HepG2 (cell line): Measurements from ENCODE around the gene MIGA2. TPM values are rescaled to one million over a fixed set of nuclear protein-coding genes. Genes with fewer than 3 reads are reported as not detected.

Experiments used
- FLYWCH1 ChIP-seq: sonication (generic); formaldehyde crosslinking; IDR thresholded peaks from 2 replicates; pipeline ENCODE4 v1.8.1; 2023; ENCODE audit warnings: mild to moderate bottlenecking, missing genetic modification reagents
- FUBP1 ChIP-seq: sonication (generic); formaldehyde crosslinking; IDR thresholded peaks from 2 replicates; pipeline ENCODE4 v1.5.1; 2020; ENCODE audit warnings: missing genetic modification reagents, mild to moderate bottlenecking, borderline replicate concordance
- HOXA9 ChIP-seq: sonication (generic); formaldehyde crosslinking; IDR thresholded peaks from 2 replicates; pipeline ENCODE4 v1.8.1; 2022; ENCODE audit warnings: missing genetic modification reagents, mild to moderate bottlenecking, moderate library complexity, borderline replicate concordance
- KLF13 ChIP-seq: sonication (generic); formaldehyde crosslinking; IDR thresholded peaks from 2 replicates; pipeline ENCODE4 v1.4.0; 2020; ENCODE audit warnings: mild to moderate bottlenecking, missing genetic modification reagents
- LCORL ChIP-seq, 2 experiments: fragments of 450-650 bp in 1 of 2; sonication (generic) in 1 of 2; formaldehyde crosslinking in 1 of 2; IDR thresholded peaks; 2 replicates each; pipeline versions ENCODE4 v1.5.0 to v1.6.1; 2017 to 2020; ENCODE audit warnings: antibody characterized with exemption in 1 of 2, missing genetic modification reagents in 1 of 2
- NCOA2 ChIP-seq: sonication (generic); formaldehyde crosslinking; IDR thresholded peaks from 2 replicates; pipeline ENCODE4 v1.8.0; 2022; ENCODE audit warnings: inconsistent platforms
- NCOA5 ChIP-seq: sonication (generic); formaldehyde crosslinking; IDR thresholded peaks from 2 replicates; pipeline ENCODE4 v1.4.0; 2020; ENCODE audit warnings: missing genetic modification reagents
- NFE2 ChIP-seq: sonication (generic); formaldehyde crosslinking; IDR thresholded peaks from 2 replicates; pipeline ENCODE4 v1.4.0; 2020; ENCODE audit warnings: missing genetic modification reagents
- NFKBIZ ChIP-seq: IDR thresholded peaks from 2 replicates; pipeline ENCODE4 v1.6.1; 2018; ENCODE audit warnings: missing genetic modification reagents, missing compliant biosample characterization
- ONECUT2 ChIP-seq: sonication (generic); formaldehyde crosslinking; IDR thresholded peaks from 2 replicates; pipeline ENCODE4 v1.4.0; 2020; ENCODE audit warnings: missing genetic modification reagents
- RBM22 ChIP-seq: fragments of 200-400 bp; formaldehyde crosslinking; optimal IDR thresholded peaks from 2 replicates; pipeline ENCODE3; 2017; ENCODE audit warnings: mild to moderate bottlenecking, low read length, moderate library complexity
- TIGD3 ChIP-seq: sonication (generic); formaldehyde crosslinking; IDR thresholded peaks from 2 replicates; pipeline ENCODE4 v1.5.1; 2020; ENCODE audit warnings: mild to moderate bottlenecking, missing genetic modification reagents, borderline replicate concordance
- TMF1 ChIP-seq: sonication (generic); formaldehyde crosslinking; IDR thresholded peaks from 2 replicates; pipeline ENCODE4 v1.8.1; 2022; ENCODE audit warnings: low read depth, missing genetic modification reagents
- ZFP82 ChIP-seq: sonication (generic); formaldehyde crosslinking; IDR thresholded peaks from 2 replicates; pipeline ENCODE4 v1.5.1; 2020; ENCODE audit warnings: mild to moderate bottlenecking, missing genetic modification reagents, borderline replicate concordance
- ZNF160 ChIP-seq: sonication (generic); formaldehyde crosslinking; IDR thresholded peaks from 2 replicates; pipeline ENCODE4 v1.8.0; 2022; ENCODE audit warnings: mild to moderate bottlenecking, inconsistent platforms, missing genetic modification reagents
- ZNF451 ChIP-seq: sonication (generic); formaldehyde crosslinking; IDR thresholded peaks from 2 replicates; pipeline ENCODE4 v1.5.0; 2020; ENCODE audit warnings: mild to moderate bottlenecking, missing genetic modification reagents
- ZNF598 ChIP-seq: sonication (generic); formaldehyde crosslinking; IDR thresholded peaks from 2 replicates; pipeline ENCODE4 v1.5.1; 2020; ENCODE audit warnings: mild to moderate bottlenecking, missing genetic modification reagents, borderline replicate concordance
- ZNF747 ChIP-seq: sonication (generic); formaldehyde crosslinking; IDR thresholded peaks from 2 replicates; pipeline ENCODE4 v1.8.1; 2023; ENCODE audit warnings: missing genetic modification reagents, mild to moderate bottlenecking, borderline replicate concordance
- ZNF776 ChIP-seq: sonication (generic); formaldehyde crosslinking; IDR thresholded peaks from 2 replicates; pipeline ENCODE4 v1.4.0; 2020; ENCODE audit warnings: mild to moderate bottlenecking, missing genetic modification reagents
- ZNF780A ChIP-seq: sonication (generic); formaldehyde crosslinking; IDR thresholded peaks from 2 replicates; pipeline ENCODE4 v1.8.0; 2022; ENCODE audit warnings: mild to moderate bottlenecking, missing genetic modification reagents, moderate library complexity
- ZSCAN29 ChIP-seq: sonication (generic); formaldehyde crosslinking; conservative IDR thresholded peaks from 2 replicates; pipeline ENCODE4 v1.4.0; 2020; ENCODE audit warnings: mild to moderate bottlenecking, missing genetic modification reagents
- polyA plus RNA-seq, 8 experiments: library from polyadenylated mRNA; depleted of rRNA in 3 of 8; stranded (reverse) in 7 of 8; unstranded in 1 of 8; fragments of >200 nt; fragmentation: Illumina TruSeq in 4 of 8; extraction: Trizol in 4 of 8; gene quantifications; 2 replicates each; pipeline versions ENCODE4 v1.2.1 to v1.2.3, GENCODE V29; 2011 to 2016; ENCODE audit warnings: low read depth in 4 of 8, missing spikeins in 1 of 8, mixed read lengths in 1 of 8; ENCODE audit not compliant: insufficient read depth in 1 of 8
- total RNA-seq, 5 experiments: library from RNA; depleted of rRNA; stranded (reverse); fragments of >200 nt; fragmentation: Illumina TruSeq; extraction: Trizol; gene quantifications; 2 replicates each; pipeline ENCODE4 v1.2.3, GENCODE V29; 2016; ENCODE audit warnings: low read depth in 1 of 5
- TF ChIP-seq, protein P1 (sequence below): sonication (generic); formaldehyde crosslinking; IDR thresholded peaks from 2 replicates; pipeline ENCODE4 v1.8.0; 2022; ENCODE audit warnings: mild to moderate bottlenecking, missing genetic modification reagents
- TF ChIP-seq, protein P2 (sequence below): sonication (generic); formaldehyde crosslinking; IDR thresholded peaks from 2 replicates; pipeline ENCODE4 v1.9.0; 2021; ENCODE audit warnings: missing genetic modification reagents, mild to moderate bottlenecking, borderline replicate concordance

Gene MIGA2
- total and polyA plus RNA-seq, 2 of the 13 experiments (the other 11 are each of a cell fraction or from before 2014, with no cell fraction given): 10.8 to 17.1 TPM

GRCh38 chr9:129064499-129064908 lies 28.1 kb downstream of the MIGA2 start (continued):
- TF ChIP-seq ZFP82 (no peak), ONECUT2 (no peak), ZNF780A (CRISPR knock-in tag) (no peak), ZNF451 (CRISPR knock-in tag) (peak; percentile 74; the same call in 1 of the 2 replicates), FUBP1 (no peak), LCORL (IDR thresholded peaks at IDR 0.05) (no peak), LCORL (CRISPR knock-in tag; IDR thresholded peaks at IDR 0.05) (peak; percentile 95), FLYWCH1 (CRISPR knock-in tag) (no peak), NCOA5 (CRISPR knock-in tag) (no peak), ZNF160 (0 out of 2 replicates have a peak, but pooled peaks have one; percentile 39), NFKBIZ (CRISPR knock-in tag) (peak; percentile 66; the same call in 1 of the 2 replicates), NCOA2 (peak; percentile 80), ZNF598 (CRISPR knock-in tag) (peak; percentile 45; the same call in 1 of the 2 replicates), ZNF747 (peak; percentile 72; the same call in 1 of the 2 replicates), RBM22 (no peak), ZSCAN29 (CRISPR knock-in tag) (0 out of 2 replicates have a peak, but pooled peaks have one; percentile 58), TIGD3 (CRISPR knock-in tag) (no peak), NFE2 (CRISPR knock-in tag) (no peak), HOXA9 (CRISPR knock-in tag) (no peak), TMF1 (CRISPR knock-in tag) (no peak), ZNF776 (CRISPR knock-in tag) (no peak), KLF13 (CRISPR knock-in tag) (no peak)
- TF ChIP-seq, protein P1, sequence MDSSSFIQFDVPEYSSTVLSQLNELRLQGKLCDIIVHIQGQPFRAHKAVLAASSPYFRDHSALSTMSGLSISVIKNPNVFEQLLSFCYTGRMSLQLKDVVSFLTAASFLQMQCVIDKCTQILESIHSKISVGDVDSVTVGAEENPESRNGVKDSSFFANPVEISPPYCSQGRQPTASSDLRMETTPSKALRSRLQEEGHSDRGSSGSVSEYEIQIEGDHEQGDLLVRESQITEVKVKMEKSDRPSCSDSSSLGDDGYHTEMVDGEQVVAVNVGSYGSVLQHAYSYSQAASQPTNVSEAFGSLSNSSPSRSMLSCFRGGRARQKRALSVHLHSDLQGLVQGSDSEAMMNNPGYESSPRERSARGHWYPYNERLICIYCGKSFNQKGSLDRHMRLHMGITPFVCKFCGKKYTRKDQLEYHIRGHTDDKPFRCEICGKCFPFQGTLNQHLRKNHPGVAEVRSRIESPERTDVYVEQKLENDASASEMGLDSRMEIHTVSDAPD (CRISPR knock-in tag): no peak
- TF ChIP-seq, protein P2, sequence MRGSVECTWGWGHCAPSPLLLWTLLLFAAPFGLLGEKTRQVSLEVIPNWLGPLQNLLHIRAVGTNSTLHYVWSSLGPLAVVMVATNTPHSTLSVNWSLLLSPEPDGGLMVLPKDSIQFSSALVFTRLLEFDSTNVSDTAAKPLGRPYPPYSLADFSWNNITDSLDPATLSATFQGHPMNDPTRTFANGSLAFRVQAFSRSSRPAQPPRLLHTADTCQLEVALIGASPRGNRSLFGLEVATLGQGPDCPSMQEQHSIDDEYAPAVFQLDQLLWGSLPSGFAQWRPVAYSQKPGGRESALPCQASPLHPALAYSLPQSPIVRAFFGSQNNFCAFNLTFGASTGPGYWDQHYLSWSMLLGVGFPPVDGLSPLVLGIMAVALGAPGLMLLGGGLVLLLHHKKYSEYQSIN (CRISPR knock-in tag): no peak
